CD4-positive, alpha-beta T cell (primary cell): Measurements from ENCODE around the gene VTI1A. TPM values are rescaled to one million over a fixed set of nuclear protein-coding genes. Genes with fewer than 3 reads are reported as not detected.

Experiments used
- ATAC-seq: fragments of 200-7000 bp; cut with Tn5 transposase; one replicate; pipeline ENCODE4 v1.10.0; 2022; ENCODE audit warnings: mild to moderate bottlenecking; ENCODE audit not compliant: poor library complexity
- CTCF ChIA-PET: fragments of 350-600 bp; sonication (Branson Sonifier 250); formaldehyde crosslinking; loops from one replicate; lab custom pipeline; 2021; ENCODE audit warnings: antibody characterized with exemption, inconsistent platforms; lab: Charles Lee
- POLR2A ChIA-PET: fragments of 350-600 bp; sonication (Branson Sonifier 250); formaldehyde crosslinking; loops from one replicate; lab custom pipeline; 2021; ENCODE audit warnings: antibody characterized with exemption, inconsistent platforms; lab: Charles Lee
- DNase-seq, 14 experiments: peaks; one replicate each; pipeline ENCODE4 v3.0.0-alpha.2; 2013 to 2020; ENCODE audit warnings: mixed read lengths in 2 of 14
- H3K27ac ChIP-seq, 2 donors: one replicate each; pipeline versions ENCODE4 v1.5.1 to v1.7.0; 2013; ENCODE audit warnings: low read length in 2 of 2, low read depth in 1 of 2, mild to moderate bottlenecking in 1 of 2
- H3K27me3 ChIP-seq, 2 experiments: 1 replicate in 1 of 2; 2 replicates in 1 of 2; pipeline versions ENCODE4 v1.6.1 to v1.7.0; 2013; ENCODE audit warnings: low read length in 2 of 2, control low read depth in 1 of 2, mild to moderate bottlenecking in 1 of 2, moderate library complexity in 1 of 2; ENCODE audit not compliant: insufficient read depth in 2 of 2, control insufficient read depth in 1 of 2
- H3K36me3 ChIP-seq: one replicate; pipeline ENCODE4 v1.6.1; 2013; ENCODE audit warnings: low read length, control low read depth; ENCODE audit not compliant: insufficient read depth
- H3K4me1 ChIP-seq: one replicate; pipeline ENCODE4 v1.6.1; 2013; ENCODE audit warnings: low read length, control low read depth; ENCODE audit not compliant: insufficient read depth
- H3K4me3 ChIP-seq: one replicate; pipeline ENCODE4 v1.5.1; 2013; ENCODE audit warnings: mild to moderate bottlenecking, low read length, moderate library complexity
- H3K9me3 ChIP-seq, 2 experiments: 1 replicate in 1 of 2; 2 replicates in 1 of 2; pipeline versions ENCODE4 v1.6.1 to v1.7.0; 2013; ENCODE audit warnings: low read length in 2 of 2, mild to moderate bottlenecking in 2 of 2, control low read depth in 1 of 2, moderate library complexity in 1 of 2; ENCODE audit not compliant: control insufficient read depth in 1 of 2, insufficient read depth in 1 of 2
- H3K27ac Mint-ChIP-seq: one replicate; pipeline ENCODE4 v1.8.0; 2020; ENCODE audit warnings: mixed read lengths
- H3K27me3 Mint-ChIP-seq: one replicate; pipeline ENCODE4 v1.8.0; 2021; ENCODE audit warnings: mixed read lengths
- H3K36me3 Mint-ChIP-seq: one replicate; pipeline ENCODE4 v1.8.0; 2021; ENCODE audit warnings: low read depth, mixed read lengths
- H3K4me1 Mint-ChIP-seq: one replicate; pipeline ENCODE4 v1.8.0; 2021; ENCODE audit warnings: low read depth, mixed read lengths
- H3K4me3 Mint-ChIP-seq: one replicate; pipeline ENCODE4 v1.8.0; 2020; ENCODE audit warnings: mild to moderate bottlenecking, mixed read lengths
- H3K9me3 Mint-ChIP-seq: one replicate; pipeline ENCODE4 v1.8.0; 2020; ENCODE audit warnings: mixed read lengths
- intact Hi-C, 2 experiments: fragments of 100-400 bp; cut with DNase I in 1 of 2; cut with micrococcal nuclease in 1 of 2; formaldehyde crosslinking; loops; one replicate each; pipeline versions ENCODE4 v1.15.1 to v1.9.0; 2023 to 2025; cut with DNase I, micrococcal nuclease
- total RNA-seq, 174 experiments: library from RNA in 2 of 174; stranded (reverse) in 2 of 174; gene quantifications; one replicate each; pipeline ENCODE4 v1.2.3 and lab custom pipeline; 2021 to 2026
- TF ChIP-seq, protein P1 (sequence below): fragments of 200-600 bp; IDR thresholded peaks from one replicate; pipeline ENCODE4 v1.8.0; 2022; ENCODE audit warnings: antibody characterized with exemption, mild to moderate bottlenecking

Gene VTI1A
- total RNA-seq, 2 experiments from 2014 or later: 54.5 to 56.5 TPM

DNA sequence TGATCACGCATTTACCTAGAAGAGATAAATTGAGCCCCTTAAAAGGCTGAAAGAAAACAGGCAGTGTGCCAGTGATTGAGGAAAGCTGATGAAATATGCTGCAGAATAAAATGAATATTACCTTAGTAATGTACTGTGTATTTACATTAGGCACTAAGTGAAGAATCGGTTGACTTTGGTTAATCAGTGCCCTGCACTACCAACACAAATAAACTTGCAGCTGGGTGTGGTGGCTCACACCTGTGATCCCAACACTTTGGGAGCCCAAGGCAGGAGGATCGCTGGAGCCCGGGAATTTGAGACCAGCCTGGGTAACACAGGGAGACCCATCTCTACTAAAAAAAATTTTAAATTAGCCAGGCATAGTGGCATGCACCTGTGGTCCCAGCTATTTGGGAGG lies 354.7 kb downstream of the VTI1A start:
- H3K27me3 Mint-ChIP-seq: no peaks in the 10 kb centered on the region
- DNase-seq (no peak), ATAC-seq (no peak)
- intact Hi-C loops: no loop called here
- Histone ChIP-seq H3K27ac (no peak overlapping the region), H3K27me3 (no peaks in the 10 kb centered on the region), H3K36me3 (peaks cover 4% of the 10 kb centered on the region), H3K4me1 (no peaks in the 10 kb centered on the region), H3K9me3 (no peaks in the 10 kb centered on the region), H3K4me3 (no peak overlapping the region)
- H3K4me1 Mint-ChIP-seq: no peaks in the 10 kb centered on the region
- ChIA-PET CTCF (no interaction called here), POLR2A (no interaction called here)
- no peak overlapping the region for H3K4me3 Mint-ChIP-seq
- no peaks in the 10 kb centered on the region for H3K9me3 Mint-ChIP-seq
- H3K27ac Mint-ChIP-seq: no peak overlapping the region
- H3K36me3 Mint-ChIP-seq: peaks cover 10% of the 10 kb centered on the region
- TF ChIP-seq, protein P1, sequence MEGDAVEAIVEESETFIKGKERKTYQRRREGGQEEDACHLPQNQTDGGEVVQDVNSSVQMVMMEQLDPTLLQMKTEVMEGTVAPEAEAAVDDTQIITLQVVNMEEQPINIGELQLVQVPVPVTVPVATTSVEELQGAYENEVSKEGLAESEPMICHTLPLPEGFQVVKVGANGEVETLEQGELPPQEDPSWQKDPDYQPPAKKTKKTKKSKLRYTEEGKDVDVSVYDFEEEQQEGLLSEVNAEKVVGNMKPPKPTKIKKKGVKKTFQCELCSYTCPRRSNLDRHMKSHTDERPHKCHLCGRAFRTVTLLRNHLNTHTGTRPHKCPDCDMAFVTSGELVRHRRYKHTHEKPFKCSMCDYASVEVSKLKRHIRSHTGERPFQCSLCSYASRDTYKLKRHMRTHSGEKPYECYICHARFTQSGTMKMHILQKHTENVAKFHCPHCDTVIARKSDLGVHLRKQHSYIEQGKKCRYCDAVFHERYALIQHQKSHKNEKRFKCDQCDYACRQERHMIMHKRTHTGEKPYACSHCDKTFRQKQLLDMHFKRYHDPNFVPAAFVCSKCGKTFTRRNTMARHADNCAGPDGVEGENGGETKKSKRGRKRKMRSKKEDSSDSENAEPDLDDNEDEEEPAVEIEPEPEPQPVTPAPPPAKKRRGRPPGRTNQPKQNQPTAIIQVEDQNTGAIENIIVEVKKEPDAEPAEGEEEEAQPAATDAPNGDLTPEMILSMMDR: no peak

DNA sequence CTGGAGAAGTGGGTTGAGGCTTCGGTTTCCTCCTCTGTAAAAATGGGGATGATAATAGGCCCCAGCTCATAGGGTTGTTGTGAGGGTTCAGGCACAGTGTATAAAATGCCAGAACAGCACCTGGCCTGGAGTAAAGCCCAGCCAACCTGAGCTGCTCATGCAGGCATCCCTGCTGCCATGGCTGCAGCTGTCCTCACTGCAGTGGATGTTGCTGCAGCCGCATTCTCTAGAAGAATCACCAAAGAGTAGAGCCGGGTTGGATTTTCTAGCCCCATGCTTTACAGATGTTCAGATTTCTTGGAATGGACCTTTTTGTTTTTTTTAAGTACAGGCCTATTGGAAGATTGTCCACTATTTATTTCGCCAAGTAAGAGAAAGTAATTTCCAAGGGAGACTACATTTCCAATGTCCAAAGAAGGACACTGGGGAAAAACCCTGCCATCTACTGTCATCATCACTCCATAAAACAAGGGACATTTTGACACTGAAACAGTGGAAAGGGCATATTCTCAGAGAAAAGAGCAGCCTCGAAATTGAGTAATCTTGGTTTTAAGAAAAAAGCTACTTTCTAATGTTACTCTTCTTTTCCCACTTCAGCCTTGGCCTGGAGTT lies 355.5 kb downstream of the VTI1A start:
- H3K27me3 Mint-ChIP-seq: no peaks in the 10 kb centered on the region
- Histone ChIP-seq H3K36me3 (peaks cover 4% of the 10 kb centered on the region), H3K9me3 (no peaks in the 10 kb centered on the region), H3K4me3 (no peak overlapping the region), H3K27ac (no peak overlapping the region), H3K27me3 (no peaks in the 10 kb centered on the region), H3K4me1 (no peaks in the 10 kb centered on the region)
- POLR2A ChIA-PET: no interaction called here
- TF ChIP-seq, protein P1: no peak
- H3K4me1 Mint-ChIP-seq: no peaks in the 10 kb centered on the region
- CTCF ChIA-PET: no interaction called here
- no peaks in the 10 kb centered on the region for H3K9me3 Mint-ChIP-seq
- DNase-seq (no peak), ATAC-seq (no peak)
- intact Hi-C loops: no loop called here
- no peak overlapping the region for H3K4me3 Mint-ChIP-seq
- no peak overlapping the region for H3K27ac Mint-ChIP-seq
- H3K36me3 Mint-ChIP-seq: peaks cover 10% of the 10 kb centered on the region

DNA sequence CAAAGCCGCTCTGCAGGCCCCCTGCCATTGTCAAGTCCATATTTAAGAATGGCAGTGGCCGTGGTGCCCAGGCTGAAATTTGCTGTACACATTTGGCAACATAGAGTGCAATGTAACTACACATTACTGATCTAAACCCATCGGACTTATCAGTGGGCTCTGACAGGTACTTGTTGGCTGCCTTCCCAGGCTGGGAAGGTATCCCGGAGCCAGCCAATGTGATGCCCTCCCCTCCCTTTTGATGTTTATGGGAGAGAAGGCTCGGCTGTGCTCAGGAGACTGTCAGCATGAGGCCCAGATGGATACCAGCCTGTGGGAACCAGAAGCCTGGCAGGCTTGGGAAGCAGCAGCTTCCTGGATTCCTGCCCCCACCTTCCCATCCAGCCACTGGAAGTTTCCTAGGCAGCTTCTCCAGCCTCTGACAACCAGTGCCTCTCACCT lies 357.0 kb downstream of the VTI1A start:
- Histone ChIP-seq H3K9me3 (no peaks in the 10 kb centered on the region), H3K36me3 (peaks cover 4% of the 10 kb centered on the region), H3K27ac (no peak overlapping the region), H3K4me3 (no peak overlapping the region), H3K27me3 (no peaks in the 10 kb centered on the region), H3K4me1 (no peaks in the 10 kb centered on the region)
- no peak overlapping the region for H3K4me3 Mint-ChIP-seq
- CTCF ChIA-PET: no interaction called here
- ATAC-seq (no peak), DNase-seq (no peak)
- no peaks in the 10 kb centered on the region for H3K9me3 Mint-ChIP-seq
- H3K4me1 Mint-ChIP-seq: no peaks in the 10 kb centered on the region
- intact Hi-C loops: no loop called here
- TF ChIP-seq, protein P1: no peak
- no peak overlapping the region for H3K27ac Mint-ChIP-seq
- POLR2A ChIA-PET: no interaction called here
- H3K27me3 Mint-ChIP-seq: no peaks in the 10 kb centered on the region
- H3K36me3 Mint-ChIP-seq: peaks cover 14% of the 10 kb centered on the region
